Lung (tissue), 12 donors: ENCODE data around the gene BCL7C. TPM values are rescaled to one million over a fixed set of nuclear protein-coding genes. Genes with fewer than 3 reads are reported as not detected.

Experiments used
- ATAC-seq: fragments of 200-7000 bp; cut with Tn5 transposase; one replicate; pipeline ENCODE4 v1.9.1; 2020; ENCODE audit warnings: moderate number of reproducible peaks; ENCODE audit not compliant: insufficient read depth, low FRiP score
- DNase-seq, 3 donors: peaks; one replicate each; pipeline ENCODE4 v3.0.0-alpha.2; 2013 to 2017
- H3K27ac ChIP-seq, 2 donors: one replicate each; pipeline ENCODE4 v1.5.1; 2013; ENCODE audit warnings: mild to moderate bottlenecking in 2 of 2, moderate library complexity in 2 of 2, control low read depth in 1 of 2, inconsistent platforms in 1 of 2, low read depth in 1 of 2, low read length in 1 of 2
- H3K27me3 ChIP-seq, 3 donors: one replicate each; pipeline ENCODE4 v1.5.1; 2013; ENCODE audit warnings: low read length in 2 of 3; ENCODE audit not compliant: control insufficient read depth in 3 of 3, insufficient read depth in 3 of 3
- H3K36me3 ChIP-seq, 4 donors: one replicate each; pipeline ENCODE4 v1.5.1; 2013; ENCODE audit warnings: low read length in 4 of 4, mild to moderate bottlenecking in 1 of 4, moderate library complexity in 1 of 4; ENCODE audit not compliant: control insufficient read depth in 4 of 4, insufficient read depth in 4 of 4
- H3K4me1 ChIP-seq, 5 donors: one replicate each; pipeline ENCODE4 v1.5.1; 2013; ENCODE audit warnings: low read length in 5 of 5, mild to moderate bottlenecking in 2 of 5, moderate library complexity in 1 of 5; ENCODE audit not compliant: control insufficient read depth in 5 of 5, insufficient read depth in 5 of 5
- H3K4me3 ChIP-seq: one replicate; pipeline ENCODE4 v1.5.1; 2013; ENCODE audit warnings: mild to moderate bottlenecking, control low read depth, moderate library complexity
- H3K9ac ChIP-seq, 2 donors: one replicate each; pipeline ENCODE4 v1.5.1; 2013; ENCODE audit warnings: low read length in 2 of 2, control low read depth in 1 of 2; ENCODE audit not compliant: insufficient read depth in 1 of 2
- H3K9me3 ChIP-seq, 4 donors: one replicate each; pipeline ENCODE4 v1.5.1; 2013; ENCODE audit warnings: low read length in 3 of 4, mild to moderate bottlenecking in 1 of 4, moderate library complexity in 1 of 4; ENCODE audit not compliant: control insufficient read depth in 4 of 4, insufficient read depth in 3 of 4
- WGBS, 2 donors: extraction: QIAGEN DNeasy Blood & Tissue Kit; methylation state at CpG; one replicate each; pipeline ENCODE4 v1.1.7; 2013; 5-methylcytosine and 5-hydroxymethylcytosine counted together
- polyA plus RNA-seq, 2 donors: library from polyadenylated mRNA; stranded (reverse); fragments of 200-250 nt; gene quantifications; one replicate each; pipeline ENCODE4 v1.2.1, GENCODE V29; 2013
- total RNA-seq, 2 donors: library from RNA; depleted of rRNA in 1 of 2; stranded (reverse); fragments of >200 nt in 1 of 2; gene quantifications; one replicate each; pipeline ENCODE4 v1.2.1, GENCODE V29; 2014 to 2021
- TF ChIP-seq, protein P1 (sequence below): IDR thresholded peaks from 2 replicates; pipeline ENCODE4 v1.5.1; 2012; ENCODE audit warnings: mild to moderate bottlenecking; ENCODE audit errors: control extremely low read depth, extremely low read depth
- donor health status: control.
- donor health status: control.
- donor health status: Bipolar disorder and iron deficiency.
- donor health status: healthy.
- donor health status: DM: yes; HTN: yes; CAD: no.

BCL7C gene
- total and polyA plus RNA-seq, 4 donors: 18.2 to 51.8 (median 28.3) TPM

DNA sequence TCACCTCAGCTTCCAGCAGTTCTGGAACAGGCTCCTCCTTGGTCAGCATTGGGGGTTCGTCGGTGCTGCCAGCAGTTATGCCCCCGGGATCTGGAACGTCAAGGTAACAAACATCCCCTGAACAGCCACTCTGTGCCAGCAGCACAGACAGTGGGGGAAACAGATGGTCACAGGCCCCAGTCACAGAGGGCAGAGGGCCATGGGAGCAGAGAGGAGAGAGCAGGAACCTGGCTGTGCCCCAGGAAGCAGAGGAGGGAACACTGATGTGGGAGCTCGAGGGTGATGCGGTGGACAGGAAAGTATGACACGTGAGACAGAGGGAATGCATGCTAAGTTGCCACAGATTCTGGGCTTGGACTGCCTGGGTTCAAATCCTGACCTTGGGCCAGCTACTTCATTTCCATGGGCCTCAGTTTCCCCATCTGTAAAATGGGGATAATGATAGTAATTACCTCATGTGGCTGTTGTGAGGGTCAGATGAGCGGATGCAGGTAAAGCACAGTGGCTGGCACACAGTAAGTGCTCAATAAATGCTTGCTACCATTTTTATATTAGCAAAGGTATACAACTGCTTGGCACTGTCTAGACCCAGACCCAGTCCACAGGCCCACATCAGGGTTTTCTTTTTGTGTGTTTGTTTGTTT, 4.9 kb downstream of the BCL7C start:
- peaks cover 0 to 10% (median 10%) of the 10 kb centered on the region in 5 donors for H3K4me1 ChIP-seq
- H3K9ac ChIP-seq: no peak overlapping the region
- TF ChIP-seq, protein P1, sequence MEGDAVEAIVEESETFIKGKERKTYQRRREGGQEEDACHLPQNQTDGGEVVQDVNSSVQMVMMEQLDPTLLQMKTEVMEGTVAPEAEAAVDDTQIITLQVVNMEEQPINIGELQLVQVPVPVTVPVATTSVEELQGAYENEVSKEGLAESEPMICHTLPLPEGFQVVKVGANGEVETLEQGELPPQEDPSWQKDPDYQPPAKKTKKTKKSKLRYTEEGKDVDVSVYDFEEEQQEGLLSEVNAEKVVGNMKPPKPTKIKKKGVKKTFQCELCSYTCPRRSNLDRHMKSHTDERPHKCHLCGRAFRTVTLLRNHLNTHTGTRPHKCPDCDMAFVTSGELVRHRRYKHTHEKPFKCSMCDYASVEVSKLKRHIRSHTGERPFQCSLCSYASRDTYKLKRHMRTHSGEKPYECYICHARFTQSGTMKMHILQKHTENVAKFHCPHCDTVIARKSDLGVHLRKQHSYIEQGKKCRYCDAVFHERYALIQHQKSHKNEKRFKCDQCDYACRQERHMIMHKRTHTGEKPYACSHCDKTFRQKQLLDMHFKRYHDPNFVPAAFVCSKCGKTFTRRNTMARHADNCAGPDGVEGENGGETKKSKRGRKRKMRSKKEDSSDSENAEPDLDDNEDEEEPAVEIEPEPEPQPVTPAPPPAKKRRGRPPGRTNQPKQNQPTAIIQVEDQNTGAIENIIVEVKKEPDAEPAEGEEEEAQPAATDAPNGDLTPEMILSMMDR: no peak
- 90 to 92% methylated on average over 8 of the region's 8 CpGs for WGBS, 2 donors
- no peak overlapping the region for H3K27ac ChIP-seq
- DNase-seq (peak in 2 of 3 donors; percentile 5 to 11), ATAC-seq (no peak)
- H3K4me3 ChIP-seq: no peak overlapping the region
- no peaks in the 10 kb centered on the region for H3K9me3 ChIP-seq
- peaks cover 4 to 37% (median 35%) of the 10 kb centered on the region in 4 donors for H3K36me3 ChIP-seq
- no peaks in the 10 kb centered on the region for H3K27me3 ChIP-seq

DNA sequence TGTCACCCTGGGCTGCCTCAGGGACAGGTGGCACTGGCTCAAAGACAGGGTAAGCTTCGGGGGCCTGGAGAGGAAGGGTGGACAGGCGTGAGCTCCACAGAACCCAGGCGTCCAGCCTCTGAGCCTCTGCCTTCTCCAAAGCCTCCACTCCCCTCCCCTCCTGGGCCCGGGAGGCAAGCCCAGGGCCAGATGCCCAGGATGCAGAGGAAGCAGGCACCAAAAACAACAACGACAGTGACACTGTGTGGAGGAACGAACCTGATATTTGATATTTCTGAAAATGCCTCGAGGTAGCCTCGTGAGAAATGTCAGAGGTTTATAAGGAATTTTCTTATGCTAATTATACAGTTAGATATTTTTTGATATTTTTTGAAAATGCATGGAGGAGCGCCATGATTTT, 6.0 kb downstream of the BCL7C start:
- no peak overlapping the region for H3K27ac ChIP-seq
- peaks cover 0 to 7% (median 4%) of the 10 kb centered on the region in 5 donors for H3K4me1 ChIP-seq
- no peaks in the 10 kb centered on the region for H3K9me3 ChIP-seq
- TF ChIP-seq, protein P1: no peak
- WGBS, 2 donors: 86 to 93% methylated on average over 9 of the region's 9 CpGs
- ATAC-seq (no peak), DNase-seq (no peak)
- no peaks in the 10 kb centered on the region for H3K27me3 ChIP-seq
- peaks cover 4 to 37% (median 36%) of the 10 kb centered on the region in 4 donors for H3K36me3 ChIP-seq
- no peak overlapping the region for H3K4me3 ChIP-seq
- no peak overlapping the region for H3K9ac ChIP-seq

- TF ChIP-seq, protein P1: no peak
- H3K4me1 ChIP-seq: no peaks in the 10 kb centered on the region
- no peaks in the 10 kb centered on the region for H3K9me3 ChIP-seq
- no peak overlapping the region for H3K27ac ChIP-seq
- ATAC-seq (no peak), DNase-seq (no peak)
- 90 to 93% methylated on average over 1 of the region's 1 CpG for WGBS, 2 donors
- H3K9ac ChIP-seq: no peak overlapping the region
- H3K36me3 ChIP-seq: peaks cover 4 to 38% (median 36%) of the 10 kb centered on the region in 4 donors
- no peaks in the 10 kb centered on the region for H3K27me3 ChIP-seq
- no peak overlapping the region for H3K4me3 ChIP-seq
Observed at GRCh38 chr16:30886145-30886544, 7.7 kb downstream of the BCL7C start.

GRCh38 chr16:30885196-30885595, 8.7 kb downstream of the BCL7C start:
- TF ChIP-seq, protein P1: no peak
- peaks cover 4 to 38% (median 34%) of the 10 kb centered on the region in 4 donors for H3K36me3 ChIP-seq
- no peaks in the 10 kb centered on the region for H3K27me3 ChIP-seq
- H3K27ac ChIP-seq: no peak overlapping the region
- H3K9ac ChIP-seq: no peak overlapping the region
- no peak for DNase-seq
- no peaks in the 10 kb centered on the region for H3K9me3 ChIP-seq
- H3K4me3 ChIP-seq: no peak overlapping the region
- ATAC-seq: no peak
- 92 to 94% methylated on average over 9 of the region's 9 CpGs for WGBS, 2 donors
- H3K4me1 ChIP-seq: no peaks in the 10 kb centered on the region
